ENCODE data around the gene FADD.

The FADD gene, protein sequence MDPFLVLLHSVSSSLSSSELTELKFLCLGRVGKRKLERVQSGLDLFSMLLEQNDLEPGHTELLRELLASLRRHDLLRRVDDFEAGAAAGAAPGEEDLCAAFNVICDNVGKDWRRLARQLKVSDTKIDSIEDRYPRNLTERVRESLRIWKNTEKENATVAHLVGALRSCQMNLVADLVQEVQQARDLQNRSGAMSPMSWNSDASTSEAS
- total RNA-seq: 8.4 to 12.0 (median 10.3) reads per million in 4 donors

DNA sequence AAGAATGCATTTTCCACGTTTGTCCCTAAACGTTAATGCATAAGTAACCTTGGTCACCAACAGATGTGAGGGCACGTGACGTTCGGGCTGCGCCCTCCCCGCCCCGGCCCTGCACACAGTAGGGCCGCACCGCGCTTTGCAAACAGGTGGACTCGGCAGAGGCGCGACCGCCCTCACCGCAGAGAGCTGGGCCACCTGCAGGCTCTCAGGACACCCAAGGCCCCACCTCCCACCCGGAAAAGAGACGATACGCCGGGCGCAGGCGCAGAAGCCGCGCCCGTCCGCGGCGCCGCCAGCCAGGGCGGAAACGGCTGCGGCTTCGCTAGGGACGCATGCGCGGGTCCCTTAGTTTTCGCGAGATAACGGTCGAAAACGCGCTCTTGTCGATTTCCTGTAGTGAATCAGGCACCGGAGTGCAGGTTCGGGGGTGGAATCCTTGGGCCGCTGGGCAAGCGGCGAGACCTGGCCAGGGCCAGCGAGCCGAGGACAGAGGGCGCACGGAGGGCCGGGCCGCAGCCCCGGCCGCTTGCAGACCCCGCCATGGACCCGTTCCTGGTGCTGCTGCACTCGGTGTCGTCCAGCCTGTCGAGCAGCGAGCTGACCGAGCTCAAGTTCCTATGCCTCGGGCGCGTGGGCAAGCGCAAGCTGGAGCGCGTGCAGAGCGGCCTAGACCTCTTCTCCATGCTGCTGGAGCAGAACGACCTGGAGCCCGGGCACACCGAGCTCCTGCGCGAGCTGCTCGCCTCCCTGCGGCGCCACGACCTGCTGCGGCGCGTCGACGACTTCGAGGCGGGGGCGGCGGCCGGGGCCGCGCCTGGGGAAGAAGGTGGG is at the start of gene FADD:
Gene FADD, plus strand, starts transcription at position 377 of the 831 bp plus-strand sequence. Its CDS starts 164 bp downstream, at position 541.
- peak; percentile 82 to 94 (median 87) for DNase-seq

DNA sequence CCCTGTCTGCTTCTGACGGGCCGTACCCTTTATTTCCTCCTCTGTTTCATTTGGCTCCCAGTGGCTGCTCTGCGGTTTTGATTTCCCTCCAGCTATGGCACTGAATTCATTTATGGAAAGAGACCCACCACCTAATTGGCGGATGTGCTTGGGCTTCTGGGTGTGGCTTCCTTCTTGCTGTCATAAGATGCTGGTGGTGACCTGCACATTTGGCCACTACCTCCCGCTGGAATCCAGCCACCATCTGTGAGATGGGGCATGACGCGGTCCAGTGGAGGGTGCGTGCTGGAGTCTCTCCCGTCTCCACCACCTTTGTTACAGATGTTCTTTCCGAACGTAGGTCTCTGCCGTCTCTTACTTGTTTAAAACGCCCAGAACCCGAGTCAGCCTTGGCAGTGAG is 47.7 kb upstream of the FADD start:
- no peak for DNase-seq

DNA sequence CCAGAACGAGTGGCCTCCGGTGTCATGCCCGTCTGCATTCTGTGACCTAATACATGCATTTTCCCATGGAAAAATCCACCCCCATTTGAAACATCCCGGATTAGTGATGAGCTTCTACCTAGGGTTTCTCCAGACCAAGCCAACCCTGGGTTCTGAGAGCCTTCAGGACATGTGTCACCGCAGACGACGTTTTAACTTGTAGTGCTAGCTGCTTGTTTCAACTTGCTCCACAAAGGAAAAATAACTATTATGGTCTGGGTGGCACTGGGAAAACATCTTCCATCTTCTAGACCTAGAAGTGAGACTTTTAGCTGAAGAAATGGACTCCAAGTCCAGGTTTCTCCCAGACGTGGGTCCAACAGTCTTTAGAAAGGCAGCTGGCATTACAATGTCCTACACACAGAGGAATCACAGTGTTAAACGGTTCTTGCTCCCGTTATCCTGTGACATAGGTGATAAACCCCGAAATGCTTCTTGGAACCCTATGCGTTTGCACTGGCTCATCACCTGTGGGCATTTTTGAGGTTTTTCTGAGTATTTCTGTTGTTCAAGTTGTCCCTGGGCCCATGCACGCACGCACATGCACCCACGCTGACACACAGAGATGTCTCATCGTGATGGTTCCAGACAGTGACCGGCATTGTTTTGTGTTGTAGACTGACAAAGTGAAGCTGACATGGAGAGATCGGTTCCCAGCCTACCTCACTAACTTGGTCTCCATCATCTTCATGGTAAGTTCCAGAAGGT is 46.6 kb upstream of the FADD start:
- no peak for DNase-seq

DNA sequence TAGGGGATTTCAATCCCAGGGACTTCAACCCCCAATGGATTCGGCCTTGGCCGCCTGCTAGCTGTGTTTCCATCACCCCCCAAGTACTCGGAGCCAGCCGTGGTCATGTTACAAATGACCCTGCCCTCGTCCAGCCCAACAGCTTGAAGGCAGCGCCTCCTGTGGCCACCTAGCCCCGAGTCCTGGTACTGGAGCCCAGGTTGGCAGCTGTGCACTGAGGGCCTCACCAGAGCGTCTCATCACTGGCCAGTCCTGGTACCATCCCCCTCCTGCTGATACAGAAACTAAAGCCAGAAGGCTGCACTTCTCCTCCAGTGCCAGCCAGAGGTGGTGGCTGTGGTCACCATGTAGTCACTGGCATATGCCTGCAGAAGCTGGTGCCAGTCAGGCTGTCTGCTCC is 44.9 kb upstream of the FADD start:
- no peak for DNase-seq

DNA sequence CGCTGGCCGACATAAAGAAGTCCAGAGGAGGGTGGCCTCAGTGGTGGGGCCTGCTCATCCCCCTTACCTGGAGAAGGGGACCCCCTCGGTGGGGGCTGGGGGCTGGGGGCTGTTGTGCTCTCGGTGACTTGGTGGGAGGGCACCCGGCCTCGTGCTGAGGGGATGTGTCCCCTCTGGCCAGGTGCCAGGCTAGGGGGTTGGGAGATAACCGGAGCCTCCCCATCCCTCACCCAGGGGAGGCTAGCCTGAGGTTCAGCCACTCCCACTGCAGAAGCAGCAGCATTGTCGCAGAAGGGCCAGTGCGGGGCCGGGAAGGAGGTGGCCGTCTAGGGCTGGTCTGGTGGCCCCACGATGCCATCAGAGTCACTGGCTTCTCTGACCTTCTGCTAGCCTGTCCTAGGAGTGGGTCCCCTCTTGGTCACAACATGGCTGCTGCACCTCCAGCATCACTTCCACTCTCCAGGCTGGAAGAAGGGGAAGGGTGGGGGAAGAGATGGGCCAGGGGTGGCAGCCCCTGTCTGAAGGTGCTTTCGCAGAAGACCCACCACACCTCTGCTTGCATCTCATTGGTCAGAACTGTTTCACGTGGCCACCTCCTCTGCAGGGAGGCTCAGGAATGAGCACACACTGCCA is 44.2 kb upstream of the FADD start:
- DNase-seq: no peak

DNA sequence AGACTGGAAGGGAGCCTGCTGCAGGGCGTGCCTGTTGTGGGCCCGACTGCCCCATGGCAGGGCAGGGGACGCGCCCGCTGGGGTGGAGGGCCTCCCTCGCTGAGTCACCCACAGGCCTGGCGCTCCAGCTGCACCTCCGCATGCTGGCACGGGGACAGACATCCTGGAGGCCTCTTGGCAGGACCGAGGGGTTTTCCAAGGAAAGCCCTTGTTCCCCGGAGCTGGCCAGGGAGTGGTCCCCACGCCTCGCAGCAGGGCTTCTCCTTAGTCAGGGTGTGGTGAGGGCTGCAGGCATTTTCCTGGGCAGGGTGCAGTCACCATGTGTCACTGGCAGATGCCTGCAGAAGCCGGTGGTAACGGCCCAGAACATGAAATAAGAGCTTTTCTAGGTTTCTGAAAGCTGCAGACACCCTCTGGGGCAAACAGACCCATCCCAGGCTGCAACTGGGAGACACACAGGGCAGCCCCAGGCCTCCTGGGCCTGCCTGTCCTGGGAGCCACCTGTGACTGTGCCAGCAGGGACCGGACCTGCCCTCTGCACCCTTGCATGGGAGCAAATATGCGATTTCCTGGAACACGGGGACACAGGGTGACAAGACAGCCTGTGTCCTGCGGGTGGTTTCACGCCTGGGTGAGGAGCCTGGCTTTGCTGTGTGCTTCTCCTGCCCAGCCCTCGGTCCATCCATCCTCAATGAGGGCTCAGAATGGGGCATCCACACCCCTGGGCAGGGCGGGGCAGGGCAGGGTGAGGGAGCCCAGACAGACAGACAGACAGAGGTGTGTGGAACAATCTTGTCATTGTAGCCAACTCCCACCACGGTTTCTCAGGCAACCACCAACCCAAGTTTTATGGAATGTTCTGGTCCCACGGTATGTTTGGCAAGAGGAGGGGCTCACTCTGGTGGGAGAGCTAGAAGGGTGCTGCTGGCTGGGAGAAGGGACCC is 43.2 kb upstream of the FADD start:
- DNase-seq: no peak

DNA sequence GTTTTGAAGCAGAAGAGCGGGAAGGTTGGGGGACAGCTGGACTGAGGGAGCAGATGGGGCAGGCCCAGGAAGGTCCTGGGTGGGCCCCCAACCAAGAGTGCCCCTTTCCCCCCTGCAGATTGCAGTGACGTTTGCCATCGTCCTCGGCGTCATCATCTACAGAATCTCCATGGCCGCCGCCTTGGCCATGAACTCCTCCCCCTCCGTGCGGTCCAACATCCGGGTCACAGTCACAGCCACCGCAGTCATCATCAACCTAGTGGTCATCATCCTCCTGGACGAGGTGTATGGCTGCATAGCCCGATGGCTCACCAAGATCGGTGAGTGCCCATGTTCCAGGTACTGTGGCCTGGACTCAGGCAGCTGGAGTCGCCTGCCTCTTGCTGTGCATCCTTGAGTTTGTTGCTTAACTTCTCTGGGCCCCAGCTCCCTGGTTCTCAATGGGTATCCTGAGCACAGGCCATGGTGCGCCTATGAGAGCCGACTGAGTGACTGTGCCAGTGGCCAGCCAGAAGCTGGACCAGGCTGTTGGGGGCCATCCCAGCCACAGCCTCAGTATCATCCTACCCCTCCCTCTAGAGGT is 42.0 kb upstream of the FADD start:
- DNase-seq: no peak

DNA sequence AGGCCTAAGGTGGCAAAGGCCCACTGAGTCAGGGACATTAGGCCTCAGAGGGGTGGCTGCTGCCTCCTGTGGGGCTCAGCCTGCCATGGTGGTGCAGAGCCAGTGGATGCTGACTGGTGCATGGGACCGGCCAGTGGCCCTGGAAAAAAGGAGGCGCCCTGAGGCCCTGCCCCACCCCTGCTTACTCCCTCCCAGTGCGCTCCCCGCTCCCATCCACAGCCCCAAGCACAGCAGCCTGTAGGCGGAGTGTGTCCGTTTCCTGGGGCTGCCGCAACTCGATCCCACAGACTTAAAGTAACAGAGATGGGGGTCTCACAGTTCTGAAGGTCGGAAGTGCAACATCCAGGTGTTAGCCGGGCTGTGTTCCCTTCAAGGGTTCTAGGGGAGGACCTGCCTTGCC is 38.4 kb upstream of the FADD start:
- no peak for DNase-seq

DNA sequence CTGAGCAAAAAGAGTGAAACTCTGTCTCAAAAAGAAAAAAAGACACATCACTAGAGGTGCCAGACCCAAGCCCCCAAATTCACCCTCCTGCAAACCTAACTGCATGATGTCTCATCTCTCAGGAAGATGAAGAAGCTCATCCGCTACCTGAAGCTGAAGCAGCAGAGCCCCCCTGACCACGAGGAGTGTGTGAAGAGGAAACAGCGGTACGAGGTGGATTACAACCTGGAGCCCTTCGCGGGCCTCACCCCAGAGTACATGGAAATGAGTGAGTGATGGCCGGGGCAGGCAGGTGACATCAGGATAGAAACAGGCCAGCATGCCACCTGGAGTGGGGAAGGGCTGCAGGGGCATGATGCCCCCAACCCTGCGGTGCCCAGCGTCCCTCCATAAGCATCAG is 36.0 kb upstream of the FADD start:
- no peak for DNase-seq

DNA sequence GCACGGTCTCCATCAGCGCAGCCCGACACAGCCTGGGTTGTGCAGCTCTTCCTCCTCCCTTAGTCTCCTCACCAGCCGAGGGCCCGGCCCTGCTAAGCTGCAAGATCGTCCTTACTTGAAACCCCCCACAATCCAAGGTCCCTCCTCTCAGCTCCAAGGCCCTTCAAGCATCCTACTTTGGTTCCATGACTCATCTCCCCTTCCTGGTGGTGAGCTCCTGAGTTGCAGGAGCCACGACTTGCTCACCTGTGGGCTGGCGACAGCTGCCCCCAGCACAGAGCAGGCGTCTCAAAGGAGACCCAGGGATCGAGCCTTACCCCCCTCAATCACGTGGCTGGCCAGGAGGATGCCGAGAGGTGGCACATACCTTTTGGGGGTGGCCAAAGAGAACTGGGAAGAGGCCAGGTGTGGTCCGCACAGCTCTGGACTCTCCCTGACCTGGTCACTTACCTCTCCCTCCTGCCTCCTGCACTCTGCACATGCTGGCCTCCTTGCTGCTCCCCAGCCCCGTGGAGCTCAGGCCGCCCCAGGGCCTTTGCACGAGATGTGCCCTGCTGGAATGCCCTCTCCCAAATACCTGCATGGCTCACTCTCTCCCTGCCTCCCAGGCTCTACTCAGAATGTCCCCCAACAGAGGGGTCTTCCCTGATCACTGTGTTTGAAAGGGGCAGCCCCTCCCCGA is 35.2 kb upstream of the FADD start:
- no peak for DNase-seq

DNA sequence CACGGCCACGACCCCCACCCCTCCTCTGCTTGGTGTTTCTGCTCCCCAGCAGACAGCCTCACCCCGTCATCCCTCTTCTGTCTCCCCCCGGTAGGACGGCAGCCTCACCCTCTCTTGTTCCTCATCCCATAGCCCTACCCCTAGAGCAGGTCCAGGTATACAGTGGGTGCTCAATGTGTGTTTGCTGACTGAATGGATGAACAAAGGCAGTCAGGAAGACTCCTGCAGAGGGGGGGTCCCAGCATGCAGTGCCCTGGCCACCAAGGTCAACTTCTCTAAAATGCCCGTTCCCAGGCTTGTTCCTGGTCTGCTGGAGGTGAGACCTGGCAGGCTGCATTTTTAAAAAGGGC is 34.7 kb upstream of the FADD start:
- no peak for DNase-seq

DNA sequence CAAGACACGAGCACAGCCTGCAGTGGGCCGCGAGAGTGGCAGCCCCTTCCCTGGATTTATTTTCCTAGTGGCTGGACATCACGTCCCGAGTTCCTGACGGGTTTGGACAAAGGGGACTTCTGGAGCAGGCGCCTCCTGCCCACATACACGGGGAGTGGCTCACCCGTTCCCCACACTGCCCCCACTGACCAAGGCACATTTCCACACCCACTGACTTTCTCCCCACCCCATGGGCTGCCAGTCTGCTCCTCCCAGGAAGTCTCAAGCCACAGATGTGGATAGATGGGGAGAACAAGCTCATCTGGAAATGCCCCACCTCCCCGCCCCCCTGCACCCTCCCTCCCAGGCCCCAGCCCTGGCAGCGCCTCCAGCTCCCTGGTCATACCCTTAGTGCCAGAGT is 34.0 kb upstream of the FADD start:
- no peak for DNase-seq

DNA sequence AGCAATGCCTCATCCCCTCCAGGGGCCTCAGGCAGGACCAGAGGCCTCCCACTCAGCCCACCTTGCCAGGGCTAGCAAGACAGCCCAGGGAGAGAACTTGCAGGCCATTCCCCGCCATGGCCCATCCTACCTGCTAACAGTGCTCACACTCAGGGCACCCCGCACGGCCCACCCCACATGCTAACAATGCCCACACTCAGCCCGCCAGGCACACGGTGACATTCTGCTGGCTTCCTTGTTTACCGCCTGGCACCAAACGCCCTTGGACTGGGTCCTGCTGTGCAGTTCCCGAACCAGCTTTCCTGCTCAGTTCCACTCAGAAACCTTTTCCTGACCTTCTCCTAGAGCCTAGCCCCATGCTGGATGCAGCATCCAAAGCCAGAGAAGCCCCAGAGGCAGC is 33.5 kb upstream of the FADD start:
- DNase-seq: no peak

DNA sequence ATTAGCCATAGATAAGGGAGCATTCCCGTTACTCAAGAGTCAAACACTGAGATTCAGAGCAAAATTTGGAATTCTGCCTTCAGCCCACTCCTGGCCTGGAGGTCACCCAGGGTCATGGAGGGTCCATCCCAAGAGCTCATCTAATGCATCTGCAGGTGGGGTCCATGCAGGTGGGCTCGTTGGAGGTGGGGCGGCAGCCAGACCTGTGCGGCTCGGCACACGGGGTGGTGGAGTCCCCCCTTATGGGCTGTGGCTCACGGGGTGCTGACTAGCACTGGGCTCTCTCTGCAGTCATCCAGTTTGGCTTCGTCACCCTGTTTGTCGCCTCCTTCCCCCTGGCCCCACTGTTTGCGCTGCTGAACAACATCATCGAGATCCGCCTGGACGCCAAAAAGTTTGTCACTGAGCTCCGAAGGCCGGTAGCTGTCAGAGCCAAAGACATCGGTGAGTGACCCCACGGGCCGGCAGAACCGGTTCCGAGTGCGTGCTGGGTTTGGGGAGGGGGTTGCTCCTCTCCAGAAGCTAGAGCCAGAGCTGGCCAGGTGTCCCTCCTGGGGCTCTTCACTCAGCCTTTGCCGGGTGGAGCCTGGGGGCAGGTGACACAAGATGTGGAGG is 32.4 kb upstream of the FADD start:
- DNase-seq: no peak

DNA sequence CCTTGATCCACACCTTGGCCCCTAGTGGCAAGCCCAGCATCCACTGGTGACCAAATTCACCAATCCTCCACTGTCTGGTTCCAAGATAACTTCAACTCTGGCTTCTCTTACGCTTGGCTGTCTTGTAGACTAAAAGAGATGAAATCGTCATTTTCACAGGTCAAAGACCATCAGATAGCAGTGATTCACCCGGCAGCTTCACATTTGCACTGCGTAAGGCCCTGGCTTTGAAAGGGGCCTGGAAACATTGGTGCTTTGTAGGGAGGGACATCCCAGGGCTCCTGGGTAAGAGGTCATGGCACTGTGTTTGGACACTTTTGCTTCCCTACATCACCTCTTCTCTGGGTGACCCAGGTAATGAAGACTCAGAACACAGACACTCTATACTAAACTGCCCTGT is 30.1 kb upstream of the FADD start:
- no peak for DNase-seq

DNA sequence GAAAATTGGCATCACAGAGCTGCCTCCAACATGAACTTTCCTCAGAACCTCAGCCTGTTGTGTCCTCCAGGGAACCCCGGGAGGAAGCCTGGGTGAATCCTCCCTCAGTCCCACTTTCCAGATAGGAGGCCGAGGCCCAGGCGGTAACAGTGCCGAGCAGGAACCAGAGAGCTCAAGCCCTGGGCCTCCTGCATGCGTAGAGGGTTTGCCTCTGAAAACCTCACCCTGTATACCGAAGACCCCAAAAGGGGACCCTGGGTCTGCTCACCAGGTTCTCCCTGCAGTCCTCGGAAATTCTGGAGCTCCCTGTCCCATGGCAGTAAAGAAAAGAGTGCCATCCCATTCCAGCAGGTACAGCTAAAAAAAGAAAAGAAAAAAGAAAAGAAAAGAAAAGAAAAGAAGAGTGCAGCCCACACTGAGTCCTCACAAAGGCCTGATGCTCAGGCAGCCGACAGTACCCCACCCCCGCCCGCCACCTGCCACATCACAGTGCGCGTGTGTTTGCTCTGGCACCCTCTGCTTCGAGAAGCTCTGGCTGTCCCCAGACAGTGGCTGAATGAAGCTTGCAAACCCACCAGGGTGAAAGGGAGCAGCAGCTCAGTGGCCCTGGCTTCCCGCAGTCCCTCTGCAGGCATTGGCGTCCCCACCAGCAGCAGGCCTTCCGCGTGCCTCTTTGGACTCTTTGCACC is 28.4 kb upstream of the FADD start:
- DNase-seq: no peak

DNA sequence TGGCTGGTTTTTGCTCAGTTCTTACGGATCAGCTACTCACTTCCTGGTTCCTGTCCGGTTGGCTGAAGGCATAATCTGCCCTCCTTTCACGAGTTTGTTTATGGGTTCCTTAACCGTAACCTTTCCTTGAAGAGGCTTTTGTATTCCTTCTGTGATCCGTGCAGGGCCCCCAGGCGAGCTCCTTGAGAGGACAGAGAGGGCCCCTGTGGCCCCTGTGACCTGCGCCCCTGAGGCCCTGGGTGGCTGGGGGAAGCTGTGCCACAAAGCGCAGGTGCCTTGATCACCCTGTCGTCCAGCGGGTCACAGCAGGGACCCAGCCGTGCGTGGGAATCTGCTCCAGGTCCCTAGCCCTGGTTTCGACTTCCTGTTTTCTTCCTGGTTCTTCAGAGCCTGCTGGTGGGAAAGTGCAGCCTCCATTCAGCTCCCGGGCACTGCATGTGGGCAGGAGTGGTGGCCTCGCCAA is 27.8 kb upstream of the FADD start:
- no peak for DNase-seq

DNA sequence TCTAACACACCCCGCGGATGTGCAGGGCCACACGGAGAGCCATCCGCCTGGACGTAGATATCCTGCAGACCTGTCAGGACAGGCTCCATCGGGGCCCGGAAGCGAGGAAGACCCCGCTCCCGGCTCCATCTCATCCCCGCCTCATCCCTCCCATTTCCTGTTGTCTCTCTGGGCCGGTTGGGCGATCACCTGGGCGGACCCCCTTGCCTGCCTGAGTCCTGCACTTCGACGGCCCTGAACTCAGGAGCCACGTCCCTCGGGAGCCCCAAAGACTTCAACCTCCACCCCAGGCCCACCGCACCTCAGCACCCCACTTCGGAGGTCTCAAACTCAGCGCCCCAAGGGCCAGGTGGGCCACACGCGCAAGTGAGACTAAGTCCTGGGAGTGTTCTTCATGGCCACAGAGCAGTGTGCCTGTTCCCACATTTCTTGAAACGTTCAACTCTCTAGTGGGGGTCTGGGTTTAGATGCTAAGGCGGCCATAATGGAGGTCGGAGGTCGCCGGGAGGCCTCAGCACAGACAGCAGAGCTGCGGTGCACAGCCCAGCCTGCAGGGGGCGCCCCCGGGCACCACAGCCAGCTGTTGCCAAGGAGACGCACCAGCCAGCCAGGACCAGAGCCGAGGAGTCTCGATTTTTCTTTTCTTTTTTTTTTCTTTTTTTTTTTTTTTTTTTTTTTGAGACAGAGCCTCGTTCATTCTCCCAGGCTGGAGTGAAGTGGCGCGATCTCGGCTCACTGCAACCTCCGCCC is 26.0 kb upstream of the FADD start:
- peak in 4 of 5 donors; percentile 33 to 53 (median 47) for DNase-seq

DNA sequence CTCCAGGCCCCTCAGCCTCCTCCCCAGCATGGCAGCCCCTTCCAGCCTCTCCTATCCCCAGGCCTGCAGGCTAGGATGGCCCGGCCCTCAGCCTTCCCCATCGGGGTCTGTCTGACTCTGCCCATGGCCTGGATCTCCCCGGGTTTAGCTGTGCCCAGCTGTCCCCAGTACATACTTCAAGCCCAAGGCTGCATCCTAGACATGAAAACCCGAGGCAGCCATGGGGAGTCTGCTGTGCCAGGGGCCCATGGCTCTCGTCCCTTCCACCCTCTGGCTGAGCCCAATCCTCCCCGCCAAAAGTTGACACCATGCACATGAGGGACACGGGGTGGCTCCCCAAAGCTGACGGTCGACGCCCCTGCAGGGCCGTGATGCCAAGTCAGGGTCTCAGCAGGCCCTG is 22.2 kb upstream of the FADD start:
- no peak for DNase-seq

Data from T-helper 1 cell (primary cell).